Stimulated activated CD8-positive, alpha-beta memory T cell treated with anti-CD3 and anti-CD28 coated beads, Interleukin-7, amount 100 ng/mL, for 4 hours (primary cell): Measurements from ENCODE around the gene FAM131A.

Source experiments
- DNase-seq, 2 donors: peaks; one replicate each; pipeline ENCODE4 v3.0.0-alpha.2; 2020; ENCODE audit warnings: low read depth in 2 of 2

The FAM131A gene, protein sequence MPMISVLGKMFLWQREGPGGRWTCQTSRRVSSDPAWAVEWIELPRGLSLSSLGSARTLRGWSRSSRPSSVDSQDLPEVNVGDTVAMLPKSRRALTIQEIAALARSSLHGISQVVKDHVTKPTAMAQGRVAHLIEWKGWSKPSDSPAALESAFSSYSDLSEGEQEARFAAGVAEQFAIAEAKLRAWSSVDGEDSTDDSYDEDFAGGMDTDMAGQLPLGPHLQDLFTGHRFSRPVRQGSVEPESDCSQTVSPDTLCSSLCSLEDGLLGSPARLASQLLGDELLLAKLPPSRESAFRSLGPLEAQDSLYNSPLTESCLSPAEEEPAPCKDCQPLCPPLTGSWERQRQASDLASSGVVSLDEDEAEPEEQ

DNA sequence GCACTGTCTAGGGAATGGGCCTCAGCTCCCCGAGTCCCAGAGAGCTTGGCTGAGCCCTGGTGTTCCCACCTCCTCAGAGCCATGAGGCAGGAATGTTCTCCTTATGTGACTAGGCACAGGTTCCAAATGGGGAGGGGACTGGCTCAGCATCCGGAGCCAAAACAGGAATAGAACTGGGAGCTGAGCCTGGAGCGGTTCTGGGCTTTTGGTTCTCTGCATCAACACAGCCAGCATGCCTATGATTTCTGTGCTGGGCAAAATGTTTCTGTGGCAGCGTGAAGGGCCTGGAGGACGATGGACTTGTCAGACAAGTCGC is at the start of gene FAM131A:
FAM131A (plus strand) TSS at position 202 of the 316 bp plus-strand sequence; CDS start at position 233, 31 bp downstream.
- DNase-seq, result no peak

- peak; percentile 40 to 45 for DNase-seq
Observed at GRCh38 chr3:184289426-184289938, 47.9 kb upstream of the FAM131A start.

- no peak for DNase-seq
Observed at GRCh38 chr3:184290331-184290730, 47.1 kb upstream of the FAM131A start.

- no peak for DNase-seq
Observed at GRCh38 chr3:184291044-184291737, 46.2 kb upstream of the FAM131A start.

- DNase-seq, result no peak
Observed at GRCh38 chr3:184291738-184292445, 45.5 kb upstream of the FAM131A start.

DNA sequence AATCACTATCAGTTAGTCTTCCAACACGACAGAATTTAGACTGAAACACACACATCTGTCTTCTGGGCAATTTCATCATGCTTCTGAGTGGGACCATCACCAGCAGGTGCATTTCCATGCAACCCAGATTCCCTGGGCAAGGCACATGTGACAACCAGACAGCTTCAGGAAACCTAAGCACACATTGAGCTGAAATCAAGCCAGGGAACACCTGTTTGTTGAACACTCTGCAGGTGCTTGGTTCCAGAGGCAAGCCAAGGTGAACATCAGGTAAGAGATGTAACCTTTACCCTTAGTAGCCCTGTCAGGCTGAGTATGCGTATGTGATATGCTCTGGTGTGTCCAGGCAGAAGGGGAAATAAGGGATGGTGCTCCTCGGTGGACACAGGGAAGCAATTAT is 41.6 kb upstream of the FAM131A start:
- no peak for DNase-seq

DNA sequence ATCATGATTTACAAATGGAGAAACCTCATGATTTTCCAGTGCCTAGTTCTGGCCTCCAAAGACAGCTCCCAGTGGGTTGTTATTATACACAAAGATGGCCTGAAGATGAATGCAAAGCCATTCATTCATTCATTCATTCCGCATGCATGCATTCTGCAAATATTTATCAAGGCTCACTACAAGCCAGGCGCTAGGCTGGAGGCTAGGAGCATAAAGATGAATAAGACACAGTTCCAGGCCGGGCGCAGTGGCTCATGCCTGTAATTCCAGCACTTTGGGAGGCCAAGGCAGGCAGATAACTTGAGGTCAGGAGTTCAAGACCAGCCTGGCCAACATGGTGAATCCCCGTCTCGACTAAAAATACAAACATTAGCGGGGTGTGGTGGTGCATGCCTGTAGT is 40.8 kb upstream of the FAM131A start:
- DNase-seq, result no peak

GRCh38 chr3:184298759-184299487 is 38.5 kb upstream of the FAM131A start, which contains the start of gene PSMD2:
PSMD2 (plus strand) TSS chr3:184299241; CDS start chr3:184299267, 26 bp downstream.
- DNase-seq, result peak; percentile 96 to 98

- no peak for DNase-seq
Observed at GRCh38 chr3:184299488-184300377, 37.7 kb upstream of the FAM131A start.

- no peak for DNase-seq
Observed at GRCh38 chr3:184300378-184300720, 37.1 kb upstream of the FAM131A start.

DNA sequence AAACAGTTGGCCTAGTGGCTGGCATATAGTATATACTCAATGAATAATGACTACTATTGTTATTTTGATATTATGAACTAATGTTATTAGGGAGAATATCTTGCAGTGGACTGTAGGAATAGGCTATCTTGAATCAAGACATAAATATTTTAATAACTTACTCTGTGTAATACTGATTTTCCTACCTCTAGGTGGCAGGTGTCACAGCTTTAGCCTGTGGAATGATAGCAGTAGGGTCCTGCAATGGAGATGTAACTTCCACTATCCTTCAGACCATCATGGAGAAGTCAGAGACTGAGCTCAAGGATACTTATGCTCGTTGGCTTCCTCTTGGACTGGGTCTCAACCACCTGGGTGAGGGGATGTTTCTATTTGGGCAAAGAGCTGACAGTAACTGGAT is 31.8 kb upstream of the FAM131A start:
- DNase-seq, result no peak

DNA sequence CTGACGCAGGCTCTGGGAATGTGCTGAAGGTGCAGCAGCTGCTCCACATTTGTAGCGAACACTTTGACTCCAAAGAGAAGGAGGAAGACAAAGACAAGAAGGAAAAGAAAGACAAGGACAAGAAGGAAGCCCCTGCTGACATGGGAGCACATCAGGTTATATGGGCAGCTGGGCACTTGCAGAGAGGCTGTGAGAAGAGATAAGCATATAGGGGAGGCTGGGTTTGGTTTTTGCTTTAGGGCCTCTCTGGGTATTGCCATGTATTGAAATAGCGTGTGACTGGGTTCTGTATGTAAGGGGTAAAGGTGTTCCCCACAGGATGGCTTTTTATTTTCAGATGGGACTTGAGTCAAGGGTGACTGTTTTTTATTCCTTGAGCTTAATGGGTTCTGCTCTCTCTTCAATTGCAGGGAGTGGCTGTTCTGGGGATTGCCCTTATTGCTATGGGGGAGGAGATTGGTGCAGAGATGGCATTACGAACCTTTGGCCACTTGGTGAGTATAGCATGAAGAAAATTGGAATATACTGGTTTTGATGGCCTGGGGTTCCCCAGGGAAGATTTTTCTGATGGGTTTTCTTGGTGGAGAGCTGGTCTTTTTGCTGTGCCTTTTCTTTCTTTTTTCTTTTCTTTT is 30.9 kb upstream of the FAM131A start:
- no peak for DNase-seq

DNA sequence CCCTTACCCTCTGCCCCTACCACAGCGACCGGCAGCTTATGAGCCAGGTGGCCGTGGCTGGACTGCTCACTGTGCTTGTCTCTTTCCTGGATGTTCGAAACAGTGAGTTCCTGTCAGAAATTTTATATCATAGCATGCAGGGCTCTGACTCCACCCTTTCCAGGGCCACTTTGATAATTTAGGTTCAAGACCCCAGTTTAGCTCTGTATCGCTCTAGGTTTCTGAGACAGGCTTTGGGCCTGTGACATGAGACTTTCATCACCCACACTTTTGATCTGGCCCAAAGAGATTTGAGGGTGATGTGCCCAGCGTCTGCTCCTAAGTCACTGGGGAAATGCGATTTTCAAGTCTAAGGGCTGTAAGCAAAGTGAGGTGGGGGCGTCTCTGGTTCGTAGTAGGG is 29.5 kb upstream of the FAM131A start:
- DNase-seq, result no peak

- no peak for DNase-seq
Observed at GRCh38 chr3:184308744-184309143, 28.7 kb upstream of the FAM131A start.

DNA sequence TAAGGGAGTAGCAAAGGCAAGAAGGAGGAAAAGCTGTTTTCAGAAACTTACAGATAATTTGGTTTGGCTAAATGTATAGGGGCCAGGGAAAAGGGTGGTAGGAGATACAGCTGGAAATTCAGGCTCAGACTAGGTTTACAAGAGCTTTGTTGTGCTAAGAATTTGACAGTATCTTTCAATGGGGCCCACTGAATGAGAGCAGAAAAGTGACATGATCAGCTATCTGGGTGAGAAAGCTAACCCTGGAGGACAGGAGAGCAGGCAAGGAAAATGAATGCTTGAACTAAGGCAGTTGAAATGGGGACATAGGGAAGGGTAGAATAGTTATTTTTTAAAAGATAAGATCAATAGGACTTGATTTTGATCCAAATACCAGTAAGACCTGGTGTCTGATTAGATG is 25.8 kb upstream of the FAM131A start:
- DNase-seq, result no peak

DNA sequence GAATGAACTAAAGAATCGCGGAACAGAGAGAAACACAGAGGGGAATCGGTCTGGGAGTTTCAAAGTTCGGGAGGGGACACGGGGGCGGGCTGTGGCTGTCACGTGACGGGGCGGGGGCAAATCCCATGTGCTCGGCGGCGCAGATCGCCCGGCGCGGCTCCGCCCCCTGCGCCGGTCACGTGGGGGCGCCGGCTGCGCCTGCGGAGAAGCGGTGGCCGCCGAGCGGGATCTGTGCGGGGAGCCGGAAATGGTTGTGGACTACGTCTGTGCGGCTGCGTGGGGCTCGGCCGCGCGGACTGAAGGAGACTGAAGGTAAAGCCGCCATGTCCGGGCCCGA is 23.1 kb upstream of the FAM131A start, which contains the start of gene EIF4G1:
EIF4G1 (plus strand) TSS at position 244 of the 337 bp plus-strand sequence. CDS start 1,191 bp downstream, outside the sequence.
- peak; percentile 81 to 92 for DNase-seq

DNA sequence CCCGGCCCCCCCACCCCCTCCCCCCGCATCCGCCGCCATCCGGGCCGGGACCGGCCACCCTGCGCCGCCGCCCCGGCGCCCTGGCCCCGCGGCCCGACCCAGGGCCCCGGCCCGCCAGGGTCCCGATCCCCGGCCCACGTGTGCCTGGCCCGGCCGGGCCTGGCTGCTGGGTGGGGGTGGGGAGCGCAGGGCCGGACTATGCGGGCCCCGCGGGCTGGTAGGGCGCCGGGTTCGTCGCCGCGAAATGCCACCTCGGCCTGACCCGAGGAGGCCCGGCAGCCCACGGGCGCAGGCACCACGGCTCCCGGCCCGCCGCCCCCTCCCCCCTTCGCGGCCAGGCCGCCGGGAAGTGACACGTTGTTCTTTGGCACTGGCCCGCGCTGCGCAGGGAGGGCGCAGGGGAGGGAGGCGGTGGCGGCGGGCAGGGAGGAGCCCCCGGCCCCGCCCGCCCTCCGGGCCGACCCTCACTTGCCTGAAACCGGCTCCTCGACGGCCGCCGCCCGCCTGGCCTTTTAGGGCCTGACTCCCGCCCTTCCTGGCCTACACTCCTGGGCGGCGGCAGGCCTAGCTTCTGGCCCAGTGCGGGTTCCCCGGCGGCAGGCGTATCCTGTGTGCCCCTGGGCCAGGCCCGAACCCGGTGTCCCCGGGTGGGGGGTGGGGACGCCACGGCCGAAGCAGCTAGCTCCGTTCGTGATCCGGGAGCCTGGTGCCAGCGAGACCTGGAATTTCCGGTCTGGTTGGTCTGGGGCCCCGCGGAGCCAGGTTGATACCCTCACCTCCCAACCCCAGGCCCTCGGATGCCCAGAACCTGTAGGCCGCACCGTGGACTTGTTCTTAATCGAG is 22.5 kb upstream of the FAM131A start:
- DNase-seq, result peak; percentile 35 to 67

GRCh38 chr3:184315543-184315867 is 21.9 kb upstream of the FAM131A start:
- DNase-seq, result no peak

DNA sequence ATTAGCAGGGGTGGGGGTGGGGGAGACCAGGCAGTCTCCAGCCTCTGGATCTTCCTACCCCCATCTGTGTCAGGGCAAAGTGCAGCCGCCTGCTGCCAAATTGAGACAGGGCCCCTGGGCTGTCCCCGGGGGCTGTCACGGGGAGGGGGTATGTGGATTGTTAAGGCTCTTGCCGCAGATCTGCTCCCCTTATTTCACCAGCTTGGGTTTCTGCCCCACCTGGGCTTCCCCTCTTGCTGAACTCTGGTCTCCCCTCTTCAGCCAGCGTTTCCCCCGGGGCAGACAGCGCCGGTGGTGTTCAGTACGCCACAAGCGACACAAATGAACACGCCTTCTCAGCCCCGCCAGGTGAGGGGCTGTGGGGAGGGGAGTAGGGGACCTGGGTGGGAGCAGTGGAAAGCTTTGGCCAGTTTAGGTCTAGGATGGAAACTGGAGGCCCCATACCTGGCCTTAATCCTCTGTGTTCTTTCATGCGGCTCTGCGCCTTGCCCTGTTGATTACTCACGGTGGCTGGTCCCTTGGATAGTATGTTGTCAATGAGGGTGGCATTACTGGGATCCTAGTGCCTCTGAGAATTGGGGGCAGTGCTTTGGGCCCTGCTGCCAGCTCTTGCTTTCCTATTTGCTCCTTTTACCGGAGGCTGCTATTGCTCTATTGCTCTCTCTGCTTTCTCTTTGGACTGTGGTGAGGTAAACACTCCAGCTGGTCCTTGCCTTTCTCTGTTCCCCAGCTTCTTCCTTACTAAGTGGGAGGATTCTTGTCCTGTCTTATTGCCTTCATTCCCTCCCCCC is 21.3 kb upstream of the FAM131A start:
- DNase-seq, result no peak
